Psoas muscle (tissue), 8 donors: ENCODE data around the gene GPN2. TPM values are rescaled to one million over a fixed set of nuclear protein-coding genes. Genes with fewer than 3 reads are reported as not detected.
A peak's percentile ranks its signal among the peaks of the same experiment; 100 is the strongest.

Source experiments
- ATAC-seq, 4 donors: fragments of 200-7000 bp; cut with Tn5 transposase; one replicate each; pipeline ENCODE4 v1.9.1; 2020; ENCODE audit warnings: moderate library complexity in 3 of 4, mild to moderate bottlenecking in 2 of 4
- DNase-seq, 2 donors: peaks; one replicate each; pipeline ENCODE4 v3.0.0-alpha.2; 2020
- H3K27ac ChIP-seq: fragments of 200-600 bp; one replicate; pipeline ENCODE4 v1.8.0; 2022
- H3K27me3 ChIP-seq, 3 donors: fragments of 200-600 bp in 1 of 3; one replicate each; pipeline versions ENCODE4 v1.6.1 to v1.8.0; 2013 to 2022; ENCODE audit warnings: low read length in 2 of 3, mild to moderate bottlenecking in 2 of 3, moderate library complexity in 1 of 3; ENCODE audit not compliant: insufficient read depth in 3 of 3
- H3K36me3 ChIP-seq, 2 donors: fragments of 200-600 bp in 1 of 2; one replicate each; pipeline versions ENCODE4 v1.6.1 to v1.8.0; 2013 to 2022; ENCODE audit warnings: low read depth in 1 of 2, mild to moderate bottlenecking in 1 of 2, moderate library complexity in 1 of 2; ENCODE audit not compliant: insufficient read depth in 1 of 2
- H3K4me1 ChIP-seq: fragments of 200-600 bp; one replicate; pipeline ENCODE4 v1.8.0; 2022
- H3K4me3 ChIP-seq: fragments of 200-600 bp; one replicate; pipeline ENCODE4 v1.8.0; 2022; ENCODE audit warnings: mild to moderate bottlenecking
- H3K9me3 ChIP-seq: fragments of 200-600 bp; one replicate; pipeline ENCODE4 v1.8.0; 2022
- WGBS, 3 donors: extraction: QIAGEN DNeasy Blood & Tissue Kit; methylation state at CpG; one replicate each; pipeline versions ENCODE4 v1.1.6 to v1.1.7; 2013; 5-methylcytosine and 5-hydroxymethylcytosine counted together
- intact Hi-C, 2 donors: fragments of 100-400 bp; cut with DNase I; formaldehyde crosslinking; loops; one replicate each; pipeline versions ENCODE4 v1.11.0 to v1.14.2; 2022
- polyA plus RNA-seq, 3 donors: library from polyadenylated mRNA; stranded (reverse); fragments of 200-250 nt; gene quantifications; one replicate each; pipeline ENCODE4 v1.2.3, GENCODE V29; 2013
- total RNA-seq, 4 donors: library from RNA; stranded (reverse); fragmentation: NEBNext Ultra II Directional in 2 of 4; extraction: Animal tissue kit (Norgen Biotek cat#: 25700) in 2 of 4; gene quantifications; one replicate each; pipeline versions ENCODE4 v1.2.1 to v1.2.4, GENCODE V29; 2021 to 2023
- TF ChIP-seq, protein P1 (sequence below): fragments of 200-600 bp; IDR thresholded peaks from one replicate; pipeline ENCODE4 v1.8.0; 2022; ENCODE audit warnings: antibody characterized with exemption
- donor health status: healthy with polysubstance abuse.
- donor health status: DM: no; HTN: no; CAD: no; lungs with moderate emphysema.
- donor health status: Bipolar disorder and iron deficiency.
- donor health status: healthy.
- donor health status: DM: yes; HTN: yes; CAD: no.
- donor health status: DM: no; HTN: no; CAD: no.
- donor health status: DM: no; HTN: no; CAD: no.
- donor health status: DM: yes; HTN: yes; CAD: no.

GPN2 gene
- total and polyA plus RNA-seq, 7 donors = 18.3 to 35.9 (median 24.2) TPM

DNA sequence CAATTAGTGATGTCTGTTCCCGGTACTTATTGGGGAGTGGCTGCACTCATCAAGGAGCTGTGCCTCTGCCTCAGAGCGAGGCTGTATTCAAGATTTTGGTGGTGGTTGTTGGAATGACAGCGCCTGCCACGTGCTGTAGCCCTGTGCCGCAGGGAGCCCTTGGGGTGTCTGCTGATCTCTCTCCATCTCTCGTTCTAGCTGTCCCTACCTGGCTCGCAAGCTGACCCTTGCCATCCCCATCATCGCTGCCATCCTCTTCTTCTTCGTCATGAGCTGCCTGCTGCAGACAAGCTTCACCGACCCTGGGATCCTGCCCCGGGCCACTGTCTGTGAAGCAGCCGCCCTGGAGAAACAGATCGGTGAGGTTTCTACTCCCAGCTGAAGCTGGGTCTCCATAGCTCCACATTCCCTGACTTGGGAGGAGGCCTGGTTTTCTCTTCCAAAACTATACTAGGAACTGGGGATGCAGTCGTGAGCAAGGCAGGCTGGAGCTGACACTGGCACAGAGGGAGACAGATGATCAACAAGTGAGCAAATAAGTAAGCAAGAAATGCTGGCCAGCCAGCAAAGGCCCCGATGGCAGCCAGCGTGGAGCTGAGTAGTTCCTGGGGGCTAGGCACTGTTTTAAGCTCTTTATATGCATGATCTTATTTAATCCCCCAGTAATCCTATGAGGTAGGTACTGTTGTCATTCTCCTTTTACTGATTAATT, 57.7 kb downstream of the GPN2 start:
- DNase-seq (no peak), ATAC-seq (no peak)
- H3K27ac ChIP-seq = no peak overlapping the region
- WGBS, 3 donors = 88 to 94% (median 90%) methylated on average over 16 of the region's 16 CpGs
- intact Hi-C loops = no loop called here
- no peaks in the 10 kb centered on the region for H3K27me3 ChIP-seq
- H3K36me3 ChIP-seq = peaks cover 0 to 61% of the 10 kb centered on the region in 2 donors
- peaks cover 18% of the 10 kb centered on the region for H3K4me1 ChIP-seq
- H3K9me3 ChIP-seq = no peaks in the 10 kb centered on the region
- TF ChIP-seq, protein P1, sequence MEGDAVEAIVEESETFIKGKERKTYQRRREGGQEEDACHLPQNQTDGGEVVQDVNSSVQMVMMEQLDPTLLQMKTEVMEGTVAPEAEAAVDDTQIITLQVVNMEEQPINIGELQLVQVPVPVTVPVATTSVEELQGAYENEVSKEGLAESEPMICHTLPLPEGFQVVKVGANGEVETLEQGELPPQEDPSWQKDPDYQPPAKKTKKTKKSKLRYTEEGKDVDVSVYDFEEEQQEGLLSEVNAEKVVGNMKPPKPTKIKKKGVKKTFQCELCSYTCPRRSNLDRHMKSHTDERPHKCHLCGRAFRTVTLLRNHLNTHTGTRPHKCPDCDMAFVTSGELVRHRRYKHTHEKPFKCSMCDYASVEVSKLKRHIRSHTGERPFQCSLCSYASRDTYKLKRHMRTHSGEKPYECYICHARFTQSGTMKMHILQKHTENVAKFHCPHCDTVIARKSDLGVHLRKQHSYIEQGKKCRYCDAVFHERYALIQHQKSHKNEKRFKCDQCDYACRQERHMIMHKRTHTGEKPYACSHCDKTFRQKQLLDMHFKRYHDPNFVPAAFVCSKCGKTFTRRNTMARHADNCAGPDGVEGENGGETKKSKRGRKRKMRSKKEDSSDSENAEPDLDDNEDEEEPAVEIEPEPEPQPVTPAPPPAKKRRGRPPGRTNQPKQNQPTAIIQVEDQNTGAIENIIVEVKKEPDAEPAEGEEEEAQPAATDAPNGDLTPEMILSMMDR = no peak
- H3K4me3 ChIP-seq = no peak overlapping the region

- Histone ChIP-seq H3K27ac (no peak overlapping the region), H3K4me1 (peaks cover 18% of the 10 kb centered on the region), H3K36me3 (peaks cover 0 to 56% of the 10 kb centered on the region in 2 donors), H3K27me3 (no peaks in the 10 kb centered on the region), H3K9me3 (no peaks in the 10 kb centered on the region), H3K4me3 (no peak overlapping the region)
- TF ChIP-seq, protein P1 = no peak
- intact Hi-C loops = no loop called here
- DNase-seq (no peak), ATAC-seq (no peak)
- WGBS, 3 donors = 71 to 74% (median 73%) methylated on average over 3 of the region's 3 CpGs
These were observed 58.4 kb downstream of the GPN2 start for GRCh38 chr1:26831546-26832248.

DNA sequence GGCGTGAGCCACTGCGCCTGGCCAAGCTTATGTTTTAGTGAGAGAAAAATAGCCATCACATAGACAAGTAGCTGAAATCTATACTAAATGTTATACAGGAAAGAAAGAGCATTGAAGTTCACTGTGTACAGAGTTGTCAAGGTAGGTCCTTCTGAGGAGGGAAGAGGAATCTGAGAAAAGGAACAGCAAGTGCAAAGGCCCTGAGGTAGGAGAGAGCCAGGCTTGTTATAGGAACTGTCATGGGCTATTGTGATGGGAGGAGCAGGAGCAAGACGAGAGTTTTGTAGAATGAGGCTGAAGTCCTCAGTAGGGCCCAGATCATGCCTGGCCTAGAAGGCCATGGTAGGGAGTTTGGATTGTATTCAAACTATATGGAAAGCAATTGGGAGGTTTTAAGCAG, 59.0 kb downstream of the GPN2 start:
- H3K9me3 ChIP-seq = no peaks in the 10 kb centered on the region
- DNase-seq (no peak), ATAC-seq (no peak)
- intact Hi-C loops = no loop called here
- TF ChIP-seq, protein P1 = no peak
- H3K36me3 ChIP-seq = peaks cover 0 to 51% of the 10 kb centered on the region in 2 donors
- no peaks in the 10 kb centered on the region for H3K27me3 ChIP-seq
- H3K4me1 ChIP-seq = peaks cover 18% of the 10 kb centered on the region
- no peak overlapping the region for H3K4me3 ChIP-seq
- no peak overlapping the region for H3K27ac ChIP-seq
- 94 to 97% (median 96%) methylated on average over 3 of the region's 3 CpGs for WGBS, 3 donors

GRCh38 chr1:26829184-26829911, 60.7 kb downstream of the GPN2 start:
- H3K27ac ChIP-seq = no peak overlapping the region
- ATAC-seq = no peak
- DNase-seq = no peak
- H3K4me1 ChIP-seq = peaks cover 18% of the 10 kb centered on the region
- H3K27me3 ChIP-seq = no peaks in the 10 kb centered on the region
- peak overlapping the region; percentile 80 for H3K4me3 ChIP-seq
- TF ChIP-seq, protein P1 = no peak
- intact Hi-C loops = no loop called here
- no peaks in the 10 kb centered on the region for H3K9me3 ChIP-seq
- peaks cover 0 to 33% of the 10 kb centered on the region in 2 donors for H3K36me3 ChIP-seq
- 79 to 86% (median 82%) methylated on average over 6 of the region's 6 CpGs for WGBS, 3 donors
